Natural killer cell (primary cell): ENCODE measurements around the gene APC. TPM values are rescaled to one million over a fixed set of nuclear protein-coding genes. Genes with fewer than 3 reads are reported as not detected.
A peak's percentile ranks its signal among the peaks of the same experiment; 100 is the strongest.

Source experiments
- ATAC-seq, 3 donors: fragments of 150-1000 bp in 2 of 3; fragments of 200-7000 bp in 1 of 3; cut with Tn5 transposase; 1 replicate in 1 of 3; 2 replicates in 2 of 3; pipeline ENCODE4 v1.10.0; 2021; ENCODE audit warnings: mild to moderate bottlenecking in 2 of 3, moderate library complexity in 2 of 3
- DNase-seq, 2 donors: peaks; one replicate each; pipeline versions ENCODE4 v3.0.0 to v3.0.0-alpha.2; 2013 to 2021; ENCODE audit warnings: mixed read lengths in 1 of 2
- H3K27ac ChIP-seq: one replicate; pipeline ENCODE4 v1.5.1; 2013; ENCODE audit warnings: mild to moderate bottlenecking, low read length
- H3K27me3 ChIP-seq: one replicate; pipeline ENCODE4 v1.6.1; 2013; ENCODE audit warnings: low read length; ENCODE audit not compliant: control insufficient read depth, insufficient read depth
- H3K36me3 ChIP-seq: one replicate; pipeline ENCODE4 v1.6.1; 2013; ENCODE audit warnings: low read length; ENCODE audit not compliant: control insufficient read depth, insufficient read depth
- H3K4me1 ChIP-seq: one replicate; pipeline ENCODE4 v1.6.1; 2013; ENCODE audit warnings: low read length; ENCODE audit not compliant: control insufficient read depth, insufficient read depth
- H3K4me3 ChIP-seq: one replicate; pipeline ENCODE4 v1.5.1; 2013; ENCODE audit warnings: low read length
- H3K9me3 ChIP-seq: one replicate; pipeline ENCODE4 v1.6.1; 2013; ENCODE audit warnings: low read length; ENCODE audit not compliant: control insufficient read depth, insufficient read depth
- H3K27ac Mint-ChIP-seq, 2 donors: one replicate each; pipeline ENCODE4 v1.8.0; 2022; ENCODE audit warnings: mild to moderate bottlenecking in 2 of 2, mixed read lengths in 2 of 2, moderate library complexity in 1 of 2
- H3K27me3 Mint-ChIP-seq, 2 donors: one replicate each; pipeline ENCODE4 v1.8.0; 2022; ENCODE audit warnings: low read depth in 2 of 2, mixed read lengths in 2 of 2
- H3K36me3 Mint-ChIP-seq: one replicate; pipeline ENCODE4 v1.8.0; 2022; ENCODE audit warnings: mixed read lengths
- H3K4me1 Mint-ChIP-seq, 2 donors: one replicate each; pipeline ENCODE4 v1.8.0; 2022; ENCODE audit warnings: mixed read lengths in 2 of 2
- H3K4me3 Mint-ChIP-seq: one replicate; pipeline ENCODE4 v1.8.0; 2022; ENCODE audit warnings: mild to moderate bottlenecking, moderate library complexity, mixed read lengths
- H3K9me3 Mint-ChIP-seq, 2 donors: one replicate each; pipeline ENCODE4 v1.8.0; 2022; ENCODE audit warnings: mixed read lengths in 2 of 2
- WGBS: methylation state at CpG from one replicate; pipeline ENCODE4 v1.1.7; 2013; ENCODE audit warnings: missing lambda C conversion rate; ENCODE audit not compliant: insufficient coverage; 5-methylcytosine and 5-hydroxymethylcytosine counted together
- intact Hi-C: fragments of 100-400 bp; cut with micrococcal nuclease; formaldehyde crosslinking; loops from one replicate; pipeline ENCODE4 v1.14.2; 2022
- total RNA-seq, 4 donors: library from RNA; stranded (reverse); fragments of 120-200 nt in 1 of 4; gene quantifications; one replicate each; pipeline versions ENCODE4 v1.2.3 to v1.2.4, GENCODE V29; 2013 to 2022
- TF ChIP-seq, protein P1 (sequence below): fragments of 200-600 bp; IDR thresholded peaks from one replicate; pipeline ENCODE4 v1.8.0; 2022; ENCODE audit warnings: antibody characterized with exemption

APC gene
- total RNA-seq, 3 donors from 2014 or later (not counting 1 experiment from before 2014, with no cell fraction given): 40.1 to 52.3 (median 49.0) TPM

DNA sequence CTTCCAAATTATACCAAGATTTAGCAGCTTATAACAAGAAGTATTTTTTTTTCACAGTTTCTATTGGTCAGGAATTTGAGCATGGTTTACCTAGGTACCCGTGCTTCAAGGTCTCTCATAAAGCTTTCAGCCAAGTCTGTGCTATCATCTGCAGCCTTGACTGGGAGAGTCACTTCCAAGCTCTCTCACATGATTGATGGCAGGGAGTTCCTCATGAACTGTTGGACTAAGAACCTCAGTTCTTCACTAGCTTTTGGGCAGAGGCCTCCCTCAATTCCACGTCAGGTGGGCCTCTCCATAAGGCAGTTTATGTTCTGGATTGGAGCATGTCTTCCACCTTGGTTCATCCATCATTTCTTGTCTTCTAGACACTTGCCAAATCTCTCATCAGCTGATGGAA is 39.9 kb upstream of the APC start:
- TF ChIP-seq, protein P1, sequence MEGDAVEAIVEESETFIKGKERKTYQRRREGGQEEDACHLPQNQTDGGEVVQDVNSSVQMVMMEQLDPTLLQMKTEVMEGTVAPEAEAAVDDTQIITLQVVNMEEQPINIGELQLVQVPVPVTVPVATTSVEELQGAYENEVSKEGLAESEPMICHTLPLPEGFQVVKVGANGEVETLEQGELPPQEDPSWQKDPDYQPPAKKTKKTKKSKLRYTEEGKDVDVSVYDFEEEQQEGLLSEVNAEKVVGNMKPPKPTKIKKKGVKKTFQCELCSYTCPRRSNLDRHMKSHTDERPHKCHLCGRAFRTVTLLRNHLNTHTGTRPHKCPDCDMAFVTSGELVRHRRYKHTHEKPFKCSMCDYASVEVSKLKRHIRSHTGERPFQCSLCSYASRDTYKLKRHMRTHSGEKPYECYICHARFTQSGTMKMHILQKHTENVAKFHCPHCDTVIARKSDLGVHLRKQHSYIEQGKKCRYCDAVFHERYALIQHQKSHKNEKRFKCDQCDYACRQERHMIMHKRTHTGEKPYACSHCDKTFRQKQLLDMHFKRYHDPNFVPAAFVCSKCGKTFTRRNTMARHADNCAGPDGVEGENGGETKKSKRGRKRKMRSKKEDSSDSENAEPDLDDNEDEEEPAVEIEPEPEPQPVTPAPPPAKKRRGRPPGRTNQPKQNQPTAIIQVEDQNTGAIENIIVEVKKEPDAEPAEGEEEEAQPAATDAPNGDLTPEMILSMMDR: no peak
- DNase-seq: no peak
- ATAC-seq: no peak
- H3K27ac ChIP-seq: no peak overlapping the region
- Mint-ChIP-seq H3K4me3 (no peak overlapping the region), H3K36me3 (peaks cover 11% of the 10 kb centered on the region), H3K4me1 (no peaks in the 10 kb centered on the region), H3K27ac (no peak overlapping the region), H3K9me3 (no peaks in the 10 kb centered on the region), H3K27me3 (peaks cover 22 to 53% of the 10 kb centered on the region in 2 donors)
- H3K36me3 ChIP-seq: no peaks in the 10 kb centered on the region
- 85% methylated on average over 2 of the region's 2 CpGs for WGBS
- intact Hi-C loops: no loop called here
- H3K27me3 ChIP-seq: peaks cover 3% of the 10 kb centered on the region
- H3K4me1 ChIP-seq: no peaks in the 10 kb centered on the region
- no peaks in the 10 kb centered on the region for H3K9me3 ChIP-seq
- no peak overlapping the region for H3K4me3 ChIP-seq

DNA sequence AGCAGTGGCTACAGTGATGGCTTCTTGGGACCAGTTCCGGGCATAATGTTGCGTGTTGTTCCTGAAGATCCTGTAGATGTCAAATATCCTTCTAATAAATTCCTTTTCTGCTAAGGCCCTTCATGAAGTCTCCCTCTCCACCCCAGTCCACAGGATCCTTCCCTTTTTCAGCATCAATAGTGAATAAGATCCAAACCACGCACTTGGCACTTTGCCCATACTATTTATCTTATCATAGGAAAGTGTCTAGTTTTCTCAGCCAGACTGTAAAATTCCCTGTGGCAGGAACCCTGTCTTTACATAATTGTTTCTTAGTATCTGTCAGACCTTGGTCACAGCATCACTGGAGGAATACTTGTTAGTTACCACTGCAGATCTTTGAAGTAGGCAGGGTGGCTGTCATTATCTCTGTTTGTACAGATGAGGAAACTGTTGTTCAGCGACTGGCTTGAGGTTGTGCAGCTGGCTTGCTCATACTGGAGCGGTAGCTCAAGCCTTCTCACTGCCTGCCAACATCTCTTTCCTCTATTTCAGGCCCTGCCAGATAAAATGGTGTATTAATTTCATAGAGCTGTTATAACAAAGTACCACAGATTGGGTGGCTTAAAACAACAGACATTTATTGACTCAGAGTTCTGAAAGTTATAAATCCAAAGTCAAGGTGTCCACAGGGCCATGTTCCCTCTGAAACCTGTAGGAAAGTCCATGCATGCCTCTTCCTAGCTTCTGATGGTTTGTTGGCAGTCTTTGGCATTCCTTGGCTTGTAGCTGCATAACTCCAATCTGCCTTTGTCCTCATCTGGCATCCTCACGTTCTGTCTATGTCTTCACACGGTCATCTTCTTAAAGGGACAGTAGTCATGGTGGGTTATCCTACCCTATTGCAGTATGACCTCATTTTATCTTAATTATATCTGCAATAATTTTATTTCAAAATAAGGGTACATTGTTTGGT is 33.5 kb upstream of the APC start:
- WGBS: 64% methylated on average over 7 of the region's 7 CpGs
- H3K4me3 ChIP-seq: no peak overlapping the region
- peaks cover 9% of the 10 kb centered on the region for H3K4me1 ChIP-seq
- Mint-ChIP-seq H3K4me1 (peaks cover 21 to 28% of the 10 kb centered on the region in 2 donors), H3K9me3 (no peaks in the 10 kb centered on the region), H3K27ac (no peak overlapping the region), H3K27me3 (peaks cover 15 to 30% of the 10 kb centered on the region in 2 donors), H3K4me3 (no peak overlapping the region), H3K36me3 (peaks cover 11% of the 10 kb centered on the region)
- intact Hi-C loops: no loop called here
- no peaks in the 10 kb centered on the region for H3K36me3 ChIP-seq
- TF ChIP-seq, protein P1: no peak
- H3K27ac ChIP-seq: no peak overlapping the region
- DNase-seq: no peak
- H3K9me3 ChIP-seq: no peaks in the 10 kb centered on the region
- no peaks in the 10 kb centered on the region for H3K27me3 ChIP-seq
- ATAC-seq: no peak

DNA sequence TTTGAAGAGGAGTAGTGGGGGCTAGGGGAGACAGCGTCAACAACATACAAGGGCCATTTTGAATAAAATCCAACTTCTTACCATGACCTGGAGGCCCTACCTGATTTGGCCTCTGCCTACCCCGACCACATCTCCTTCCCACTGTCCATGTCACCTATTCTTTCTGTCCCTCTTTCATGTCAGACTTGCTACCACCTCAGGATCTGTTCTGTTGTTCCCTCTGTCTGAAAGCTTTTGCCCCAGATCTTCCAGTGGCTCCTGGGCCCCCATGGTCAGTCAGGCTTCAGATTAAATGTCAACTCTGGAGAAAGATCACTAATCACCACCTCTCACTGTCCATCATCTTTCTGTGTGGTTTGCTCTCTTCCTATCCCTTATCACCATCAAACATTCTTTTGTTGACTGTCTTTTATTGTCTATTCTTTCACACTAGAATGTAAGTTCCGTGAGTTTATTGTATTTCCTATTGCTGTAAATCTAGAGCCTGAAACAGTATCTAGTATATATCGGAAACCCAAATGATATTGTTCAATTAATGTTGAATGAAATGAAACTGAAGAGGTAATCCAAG is 31.2 kb upstream of the APC start:
- H3K36me3 ChIP-seq: no peaks in the 10 kb centered on the region
- H3K27ac ChIP-seq: peak overlapping the region; percentile 63
- Mint-ChIP-seq H3K27ac (peak overlapping the region; percentile 90 to 95), H3K4me1 (peaks cover 38 to 50% of the 10 kb centered on the region in 2 donors), H3K27me3 (peaks cover 8 to 16% of the 10 kb centered on the region in 2 donors), H3K9me3 (no peaks in the 10 kb centered on the region), H3K36me3 (no peaks in the 10 kb centered on the region), H3K4me3 (peak overlapping the region; percentile 93)
- H3K9me3 ChIP-seq: no peaks in the 10 kb centered on the region
- 97% methylated on average over 2 of the region's 4 CpGs for WGBS
- intact Hi-C loops: loop anchor here (1.0 to 5.0 kb wide), 3 partner anchors 31 to 546 kb away; partner anchors contain the start of genes APC and SRP19
- H3K4me1 ChIP-seq: peaks cover 17% of the 10 kb centered on the region
- peak in 1 of 2 donors; percentile 19 for DNase-seq
- H3K27me3 ChIP-seq: no peaks in the 10 kb centered on the region
- TF ChIP-seq, protein P1: no peak
- no peak overlapping the region for H3K4me3 ChIP-seq
- no peak for ATAC-seq
